ENCODE data around the gene TAAR8. TPM values are rescaled to one million over a fixed set of nuclear protein-coding genes. Genes with fewer than 3 reads are reported as not detected.

The TAAR8 gene
- not detected in 2 replicates for total RNA-seq

GRCh38 chr6:132552372-132552771, at the start of gene TAAR8:
Gene TAAR8 (plus strand): TSS chr6:132552672. CDS start chr6:132552693, 21 bp downstream.

DNA sequence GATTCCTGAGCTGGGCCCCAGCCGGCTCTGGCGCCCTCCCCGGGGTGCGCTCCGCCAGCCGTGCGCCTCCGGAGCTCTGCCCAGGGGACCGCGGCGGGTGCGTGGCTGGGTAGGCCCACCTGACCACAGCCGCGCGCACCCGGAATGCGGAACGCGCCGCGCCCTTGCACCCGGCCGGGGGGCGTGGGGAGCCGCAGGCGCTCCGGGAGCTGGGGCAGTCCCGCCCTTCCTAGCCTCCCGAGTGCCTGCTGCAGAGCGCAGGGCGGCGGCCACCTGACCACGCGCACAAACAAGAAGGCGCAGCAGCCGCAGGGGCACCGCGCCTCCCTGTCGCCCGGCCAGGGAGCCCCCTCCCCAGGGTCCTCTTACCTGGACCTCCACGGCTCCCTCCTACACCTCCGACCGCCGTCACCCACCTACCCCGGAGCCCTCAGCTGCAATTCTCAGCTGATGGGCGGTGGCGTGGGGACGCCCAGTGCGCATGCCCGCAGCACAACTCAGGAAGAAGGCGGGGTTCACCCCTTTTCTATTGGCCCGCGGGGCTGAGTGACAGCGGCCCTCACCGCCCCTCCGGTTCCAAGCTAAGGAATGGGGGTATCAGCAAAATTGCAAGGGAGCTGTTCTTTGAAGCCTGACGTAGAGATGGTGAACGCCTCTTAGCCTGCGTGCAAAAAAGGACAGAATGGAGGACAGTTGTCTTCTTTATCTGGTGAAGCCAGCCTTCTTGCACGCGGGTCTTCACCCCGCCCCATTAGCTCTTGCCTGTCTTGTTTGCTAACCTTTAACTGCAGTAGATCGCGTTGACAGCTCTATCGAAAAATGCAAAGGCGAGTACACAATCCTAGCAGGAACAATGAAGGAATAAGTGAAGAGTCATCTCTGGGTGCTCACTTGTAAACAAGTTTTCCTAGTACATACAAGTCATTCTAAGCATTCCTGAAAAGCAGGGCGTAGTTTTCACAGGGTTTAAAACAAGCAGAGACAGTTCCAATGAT, 39.5 kb upstream of the TAAR8 start, which contains the start of gene STX7:
Gene STX7, minus strand, starts transcription at position 479 of the 995 bp plus-strand sequence. CDS start 9,586 bp downstream, outside the sequence.

DNA sequence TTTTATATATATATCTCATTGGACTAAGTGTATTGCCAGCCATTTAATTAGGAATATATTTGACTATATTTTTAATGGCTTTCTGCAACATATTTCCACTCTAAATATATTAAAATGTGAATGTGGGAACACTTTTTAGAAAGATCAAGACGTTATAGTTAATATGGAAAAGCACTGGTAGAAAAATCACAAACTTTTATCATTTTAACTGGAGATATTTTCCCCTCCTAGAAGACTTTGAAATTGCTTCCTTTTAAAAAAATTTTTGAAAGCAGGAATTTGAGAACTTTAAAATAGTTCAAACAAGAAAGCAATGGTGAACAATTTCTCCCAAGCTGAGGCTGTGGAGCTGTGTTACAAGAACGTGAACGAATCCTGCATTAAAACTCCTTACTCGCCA, 14.5 kb upstream of the TAAR8 start, which contains the start of gene TAAR9:
Gene TAAR9, plus strand, starts transcription at position 301 of the 400 bp plus-strand sequence. Its CDS starts 13 bp downstream, at position 314.

GRCh38 chr6:132570221-132570777, 17.8 kb downstream of the TAAR8 start, which contains the start of gene TAAR6:
Gene TAAR6 (plus strand): TSS chr6:132570322. CDS start chr6:132570322, 0 bp downstream.

GRCh38 chr6:132589454-132589853, 37.0 kb downstream of the TAAR8 start, which contains the start of gene TAAR5:
Gene TAAR5 (minus strand): TSS chr6:132589741. CDS start chr6:132589686, 55 bp downstream.

Small RNAs within 50 kb of the gene (small RNA-seq; reads per million reads assigned to genes)
- gene TAAR7P = not detected

Other genes with a start within 250 kb of the TAAR8 start
- gene MOXD1, start 151.2 kb upstream of the TAAR8 start, total RNA-seq = 0.29 TPM in 1 of 2 replicates, not detected in the other
- 26.8 and 47.7 TPM in 2 replicates for gene STX7, start 39.6 kb upstream of the TAAR8 start, total RNA-seq
- gene TAAR9, start 14.4 kb upstream of the TAAR8 start, total RNA-seq = not detected in 2 replicates
- not detected in 2 replicates for gene TAAR6, start 17.6 kb downstream of the TAAR8 start, total RNA-seq
- not detected in 2 replicates for gene TAAR5, start 37.1 kb downstream of the TAAR8 start, total RNA-seq
- not detected in 2 replicates for gene TAAR2, start 71.6 kb downstream of the TAAR8 start, total RNA-seq
- not detected in 2 replicates for gene TAAR1, start 106.5 kb downstream of the TAAR8 start, total RNA-seq
- gene VNN1, start 161.4 kb downstream of the TAAR8 start, total RNA-seq = 0.29 TPM in 1 of 2 replicates, not detected in the other
- gene VNN2, start 205.2 kb downstream of the TAAR8 start, total RNA-seq = not detected in 2 replicates
- 7.8 and 11.8 TPM in 2 replicates for gene SLC18B1, start 246.0 kb downstream of the TAAR8 start, total RNA-seq